ENCODE results near the gene HIBCH. TPM values are rescaled to one million over a fixed set of nuclear protein-coding genes. Genes with fewer than 3 reads are reported as not detected.

Gene HIBCH
- total and polyA plus RNA-seq, 2 experiments from 2014 or later = 15.9 to 70.0 TPM

DNA sequence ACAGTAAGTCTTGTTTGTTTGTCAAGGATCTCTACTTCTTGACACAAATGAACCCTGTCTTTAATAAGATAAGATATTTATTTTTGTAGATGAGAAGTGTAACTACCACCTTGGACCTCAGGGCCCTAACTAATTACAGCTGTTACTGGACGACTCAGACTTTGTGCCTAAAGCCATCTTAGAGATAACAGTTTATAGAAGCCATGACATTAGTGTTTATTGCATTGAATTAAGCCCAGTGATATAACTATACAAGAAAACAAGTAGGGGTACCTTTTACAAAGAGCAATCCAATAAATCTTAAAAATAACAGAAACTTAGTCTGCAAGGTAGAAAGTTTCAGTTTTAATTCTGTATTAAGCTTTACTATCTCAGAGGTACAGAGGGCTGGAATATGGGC lies 119.0 kb downstream of the HIBCH start:
- Histone ChIP-seq H3K36me3 (peaks cover 6% of the 10 kb centered on the region), H3K4me3 (no peak overlapping the region), H3K27ac (no peak overlapping the region), H3K27me3 (peaks cover 7% of the 10 kb centered on the region), H3K4me1 (ENCODE audit: low read depth) (peaks cover 12% of the 10 kb centered on the region), H3K9me3 (ENCODE audit: low read depth) (no peaks in the 10 kb centered on the region)
- TF ChIP-seq, protein P1, sequence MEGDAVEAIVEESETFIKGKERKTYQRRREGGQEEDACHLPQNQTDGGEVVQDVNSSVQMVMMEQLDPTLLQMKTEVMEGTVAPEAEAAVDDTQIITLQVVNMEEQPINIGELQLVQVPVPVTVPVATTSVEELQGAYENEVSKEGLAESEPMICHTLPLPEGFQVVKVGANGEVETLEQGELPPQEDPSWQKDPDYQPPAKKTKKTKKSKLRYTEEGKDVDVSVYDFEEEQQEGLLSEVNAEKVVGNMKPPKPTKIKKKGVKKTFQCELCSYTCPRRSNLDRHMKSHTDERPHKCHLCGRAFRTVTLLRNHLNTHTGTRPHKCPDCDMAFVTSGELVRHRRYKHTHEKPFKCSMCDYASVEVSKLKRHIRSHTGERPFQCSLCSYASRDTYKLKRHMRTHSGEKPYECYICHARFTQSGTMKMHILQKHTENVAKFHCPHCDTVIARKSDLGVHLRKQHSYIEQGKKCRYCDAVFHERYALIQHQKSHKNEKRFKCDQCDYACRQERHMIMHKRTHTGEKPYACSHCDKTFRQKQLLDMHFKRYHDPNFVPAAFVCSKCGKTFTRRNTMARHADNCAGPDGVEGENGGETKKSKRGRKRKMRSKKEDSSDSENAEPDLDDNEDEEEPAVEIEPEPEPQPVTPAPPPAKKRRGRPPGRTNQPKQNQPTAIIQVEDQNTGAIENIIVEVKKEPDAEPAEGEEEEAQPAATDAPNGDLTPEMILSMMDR (IDR thresholded peaks at IDR 0.05; ENCODE audit: low read depth, low read length) = no peak
- DNase-seq (ENCODE audit: low read depth in 1 of 2, low spot score in 1 of 2) = no peak

GRCh38 chr2:190199530-190199929 lies 120.1 kb downstream of the HIBCH start:
- Histone ChIP-seq H3K36me3 (peaks cover 6% of the 10 kb centered on the region), H3K27me3 (peaks cover 7% of the 10 kb centered on the region), H3K9me3 (ENCODE audit: low read depth) (no peaks in the 10 kb centered on the region), H3K27ac (no peak overlapping the region), H3K4me1 (ENCODE audit: low read depth) (peaks cover 12% of the 10 kb centered on the region), H3K4me3 (no peak overlapping the region)
- TF ChIP-seq, protein P1 (IDR thresholded peaks at IDR 0.05; ENCODE audit: low read depth, low read length) = no peak
- DNase-seq (ENCODE audit: low read depth in 1 of 2, low spot score in 1 of 2) = peak in 1 of 2 donors; percentile 61

DNA sequence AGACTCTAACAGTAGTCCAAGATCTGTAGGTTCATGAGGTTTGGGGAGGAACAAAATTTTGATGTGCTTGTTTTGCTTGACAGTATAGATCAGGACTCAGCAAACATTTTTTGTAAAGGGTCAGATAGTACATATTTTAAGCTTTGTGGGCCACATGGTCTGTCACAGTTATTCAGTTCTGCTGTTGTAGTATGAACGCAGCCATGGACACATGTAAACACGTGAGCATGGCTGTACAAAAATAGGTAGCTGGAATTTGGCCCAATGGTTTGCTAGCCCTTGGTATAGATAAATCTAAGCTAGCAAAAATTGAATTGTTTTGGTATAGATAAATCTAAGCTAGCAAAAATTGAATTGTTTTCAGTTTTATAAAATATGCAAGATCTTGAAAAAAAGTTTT lies 120.5 kb downstream of the HIBCH start:
- H3K9me3 ChIP-seq (ENCODE audit: low read depth) = no peaks in the 10 kb centered on the region
- TF ChIP-seq, protein P1 (IDR thresholded peaks at IDR 0.05; ENCODE audit: low read depth, low read length) = no peak
- peaks cover 12% of the 10 kb centered on the region for H3K4me1 ChIP-seq (ENCODE audit: low read depth)
- DNase-seq (ENCODE audit: low read depth in 1 of 2, low spot score in 1 of 2) = no peak
- no peak overlapping the region for H3K27ac ChIP-seq
- H3K4me3 ChIP-seq = no peak overlapping the region
- peaks cover 7% of the 10 kb centered on the region for H3K27me3 ChIP-seq
- peaks cover 6% of the 10 kb centered on the region for H3K36me3 ChIP-seq

DNA sequence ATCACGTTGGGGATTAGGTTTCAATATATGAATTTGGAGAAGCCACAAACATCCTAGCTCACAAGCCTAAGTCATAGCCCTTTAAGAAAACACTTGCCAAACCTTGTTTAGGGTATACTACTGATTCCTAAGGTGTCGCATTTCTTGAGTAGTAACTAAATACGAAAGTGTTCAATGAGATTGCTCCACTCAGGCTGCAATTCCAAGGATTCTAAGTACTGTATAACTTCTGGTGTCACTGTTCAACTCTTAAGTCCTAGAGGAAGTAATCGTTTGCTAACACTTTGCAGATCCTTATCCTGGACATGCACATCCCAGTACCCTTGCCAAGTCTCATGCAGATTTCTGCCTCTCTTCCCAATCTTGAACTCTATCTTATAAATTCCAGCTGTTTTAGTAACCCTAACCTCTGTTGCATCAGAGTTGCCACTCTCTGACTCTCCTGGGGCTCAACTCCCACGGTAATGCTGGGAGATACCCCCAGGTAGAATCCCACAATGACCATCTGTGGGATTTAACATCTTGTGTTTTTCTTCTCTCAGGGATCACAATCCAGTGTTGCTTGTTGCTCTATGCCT lies 122.4 kb downstream of the HIBCH start:
- Histone ChIP-seq H3K4me3 (no peak overlapping the region), H3K36me3 (no peaks in the 10 kb centered on the region), H3K27me3 (peaks cover 2% of the 10 kb centered on the region), H3K9me3 (ENCODE audit: low read depth) (no peaks in the 10 kb centered on the region), H3K27ac (no peak overlapping the region), H3K4me1 (ENCODE audit: low read depth) (peaks cover 12% of the 10 kb centered on the region)
- TF ChIP-seq, protein P1 (IDR thresholded peaks at IDR 0.05; ENCODE audit: low read depth, low read length) = no peak
- DNase-seq (ENCODE audit: low read depth in 1 of 2, low spot score in 1 of 2) = peak in 1 of 2 donors; percentile 12

GRCh38 chr2:190190507-190191162 lies 129.0 kb downstream of the HIBCH start:
- Histone ChIP-seq H3K4me3 (no peak overlapping the region), H3K27me3 (no peaks in the 10 kb centered on the region), H3K27ac (no peak overlapping the region), H3K9me3 (ENCODE audit: low read depth) (no peaks in the 10 kb centered on the region), H3K4me1 (ENCODE audit: low read depth) (no peaks in the 10 kb centered on the region), H3K36me3 (no peaks in the 10 kb centered on the region)
- DNase-seq (ENCODE audit: low read depth in 1 of 2, low spot score in 1 of 2) = no peak
- TF ChIP-seq, protein P1 (IDR thresholded peaks at IDR 0.05; ENCODE audit: low read depth, low read length) = no peak

All from cardiac muscle cell (in vitro differentiated cells and primary cell).